Transverse colon (tissue), 4 donors: ENCODE measurements around the gene CAT. TPM values are rescaled to one million over a fixed set of nuclear protein-coding genes. Genes with fewer than 3 reads are reported as not detected.

Source experiments
- DNase-seq: peaks from one replicate; pipeline ENCODE4 v3.0.0-alpha.2; 2019
- H3K27ac ChIP-seq, 4 donors: fragments of 200-600 bp; sonication (generic); 2 replicates each; pipeline ENCODE4 v1.5.1; 2016 to 2018; ENCODE audit warnings: inconsistent platforms in 4 of 4
- H3K27me3 ChIP-seq: fragments of 200-600 bp; sonication (generic); 2 replicates; pipeline ENCODE4 v1.5.1; 2017; ENCODE audit warnings: inconsistent platforms
- H3K36me3 ChIP-seq, 4 donors: fragments of 200-600 bp; sonication (generic); 2 replicates each; pipeline ENCODE4 v1.5.1; 2017 to 2019; ENCODE audit warnings: inconsistent platforms in 4 of 4
- H3K4me1 ChIP-seq, 4 donors: fragments of 200-600 bp; sonication (generic); 2 replicates each; pipeline ENCODE4 v1.5.1; 2017 to 2020; ENCODE audit warnings: inconsistent platforms in 4 of 4
- H3K4me3 ChIP-seq, 4 donors: fragments of 200-600 bp; sonication (generic); 1 replicate in 1 of 4; 2 replicates in 3 of 4; pipeline versions ENCODE4 v1.5.1 to v1.6.1; 2017 to 2019; ENCODE audit warnings: inconsistent platforms in 4 of 4
- H3K9me3 ChIP-seq, 2 donors: fragments of 200-600 bp; sonication (generic); 2 replicates each; pipeline ENCODE4 v1.5.1; 2017 to 2019; ENCODE audit warnings: inconsistent platforms in 2 of 2
- CTCF ChIP-seq, 5 experiments: fragments of 200-600 bp in 3 of 5; fragments of 450-650 bp in 2 of 5; sonication (generic) in 3 of 5; IDR thresholded peaks; 1 replicate in 2 of 5; 2 replicates in 3 of 5; pipeline ENCODE4 v1.5.1; 2016 to 2017; ENCODE audit warnings: antibody characterized with exemption in 5 of 5, inconsistent platforms in 3 of 5, mild to moderate bottlenecking in 2 of 5, moderate library complexity in 1 of 5
- EP300 ChIP-seq: sonication (generic); formaldehyde crosslinking; IDR thresholded peaks from one replicate; pipeline ENCODE4 v1.6.1; 2017; ENCODE audit warnings: antibody characterized with exemption, low read depth
- POLR2A ChIP-seq: fragments of 450-650 bp; IDR thresholded peaks from one replicate; pipeline ENCODE4 v1.6.1; 2016; ENCODE audit warnings: antibody characterized with exemption, mild to moderate bottlenecking, moderate library complexity
- POLR2AphosphoS5 ChIP-seq, 3 donors: sonication (generic); formaldehyde crosslinking; IDR thresholded peaks; one replicate each; pipeline ENCODE4 v1.6.1; 2016; ENCODE audit warnings: antibody characterized with exemption in 3 of 3
- WGBS, 2 donors: methylation state at CpG; one replicate each; pipeline ENCODE4 v1.1.5; 2018; ENCODE audit warnings: low coverage in 1 of 2; 5-methylcytosine and 5-hydroxymethylcytosine counted together
- in situ Hi-C, 4 donors: fragments of 200-750 bp; cut with MboI; loops; one replicate each; pipeline versions ENCODE4 v1.15.0 to v1.15.1; 2017; ENCODE audit warnings: low sequenced_read_pairs in 3 of 4, low pct_ligation_motif_present in 1 of 4, low pct_unique_long_range_greater_than_20kb in 1 of 4
- intact Hi-C: fragments of 100-400 bp; cut with DNase I; formaldehyde crosslinking; loops from one replicate; pipeline ENCODE4 v1.15.1; 2023; ENCODE audit warnings: low total_unique reads
- total RNA-seq, 4 donors: library from RNA; depleted of rRNA; stranded (reverse); fragments of >200 nt; gene quantifications; one replicate each; pipeline ENCODE4 v1.1.0, GENCODE V29; 2016

CAT gene
- total RNA-seq, 4 donors from 2014 or later = 81.2 to 168 (median 133) TPM

GRCh38 chr11:34397811-34398210, 40.9 kb upstream of the CAT start:
- DNase-seq = no peak
- TF ChIP-seq POLR2AphosphoS5 (IDR thresholded peaks at IDR 0.05) (no peak), CTCF (IDR thresholded peaks at IDR 0.05) (no peak), EP300 (no peak), POLR2A (no peak)
- intact Hi-C loops = no loop called here
- H3K4me3 ChIP-seq = no peak overlapping the region
- in situ Hi-C loops = loop anchor here in 2 of 4 donors (25.0 kb wide), 2 partner anchors 89 to 561 kb away; no protein-coding TSS in a partner anchor
- H3K27me3 ChIP-seq = no peaks in the 10 kb centered on the region
- WGBS, 2 donors = 75 to 83% methylated on average over 2 of the region's 2 CpGs
- no peaks in the 10 kb centered on the region for H3K4me1 ChIP-seq
- H3K9me3 ChIP-seq = peaks cover 0 to 6% of the 10 kb centered on the region in 2 donors
- H3K36me3 ChIP-seq = no peaks in the 10 kb centered on the region
- no peak overlapping the region for H3K27ac ChIP-seq

- in situ Hi-C loops = no loop called here
- TF ChIP-seq POLR2A (no peak), POLR2AphosphoS5 (IDR thresholded peaks at IDR 0.05) (no peak), CTCF (IDR thresholded peaks at IDR 0.05) (no peak), EP300 (no peak)
- Histone ChIP-seq H3K9me3 (no peaks in the 10 kb centered on the region), H3K4me3 (no peak overlapping the region), H3K4me1 (no peaks in the 10 kb centered on the region), H3K36me3 (no peaks in the 10 kb centered on the region), H3K27ac (no peak overlapping the region), H3K27me3 (peaks cover 19% of the 10 kb centered on the region)
- 44 to 71% methylated on average over 3 to 4 of the region's 4 CpGs for WGBS, 2 donors
- DNase-seq = no peak
- intact Hi-C loops = no loop called here
Measured at GRCh38 chr11:34403431-34403830, 35.3 kb upstream of the CAT start.

- in situ Hi-C loops = no loop called here
- DNase-seq = no peak
- peaks cover 19% of the 10 kb centered on the region for H3K27me3 ChIP-seq
- 81 to 87% methylated on average over 6 of the region's 6 CpGs for WGBS, 2 donors
- no peaks in the 10 kb centered on the region for H3K9me3 ChIP-seq
- H3K4me1 ChIP-seq = no peaks in the 10 kb centered on the region
- H3K27ac ChIP-seq = no peak overlapping the region
- H3K36me3 ChIP-seq = no peaks in the 10 kb centered on the region
- TF ChIP-seq CTCF (IDR thresholded peaks at IDR 0.05) (no peak), POLR2AphosphoS5 (IDR thresholded peaks at IDR 0.05) (no peak), EP300 (no peak), POLR2A (no peak)
- intact Hi-C loops = no loop called here
- H3K4me3 ChIP-seq = no peak overlapping the region
Measured at GRCh38 chr11:34404280-34404679, 34.5 kb upstream of the CAT start.

GRCh38 chr11:34405079-34405858, 33.5 kb upstream of the CAT start:
- no peak overlapping the region for H3K27ac ChIP-seq
- H3K4me3 ChIP-seq = no peak overlapping the region
- intact Hi-C loops = no loop called here
- H3K4me1 ChIP-seq = no peaks in the 10 kb centered on the region
- H3K9me3 ChIP-seq = no peaks in the 10 kb centered on the region
- peaks cover 19% of the 10 kb centered on the region for H3K27me3 ChIP-seq
- no peak for DNase-seq
- H3K36me3 ChIP-seq = no peaks in the 10 kb centered on the region
- WGBS, 2 donors = 41 to 50% methylated on average over 5 to 6 of the region's 7 CpGs
- TF ChIP-seq EP300 (no peak), CTCF (IDR thresholded peaks at IDR 0.05) (no peak), POLR2AphosphoS5 (IDR thresholded peaks at IDR 0.05) (no peak), POLR2A (no peak)
- in situ Hi-C loops = no loop called here
